Measurements from ENCODE around the gene EFCAB5.
"Not testable (repeated sequence)": the region's sequence is repeated elsewhere in the genome, so short reads cannot be mapped to it uniquely, and the experiment has no call there.

Gene EFCAB5

DNA sequence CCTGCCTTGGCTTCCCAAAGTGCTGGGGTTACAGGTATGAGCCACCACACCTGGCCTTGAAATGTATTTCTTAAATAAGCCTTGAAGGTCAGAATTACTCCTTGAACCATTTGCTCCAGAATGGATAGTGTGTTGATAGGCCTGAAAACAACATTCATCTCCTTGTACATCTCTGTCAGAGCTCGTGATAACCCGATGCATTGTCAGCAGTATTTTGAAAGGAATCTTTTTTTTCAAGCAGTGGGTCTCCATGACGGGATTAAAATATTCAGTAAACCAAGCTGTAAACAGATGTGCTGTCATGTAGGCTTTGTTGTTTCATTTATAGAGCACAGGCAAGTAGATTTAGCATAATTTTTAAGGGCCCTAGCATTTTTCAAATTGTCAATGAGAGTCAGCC lies 191.8 kb downstream of the EFCAB5 start:
- DNase-seq (ENCODE audit: low read depth): no peak
- H3K4me3 ChIP-seq (ENCODE audit: low read length): no peak overlapping the region
- TF ChIP-seq, protein P1, sequence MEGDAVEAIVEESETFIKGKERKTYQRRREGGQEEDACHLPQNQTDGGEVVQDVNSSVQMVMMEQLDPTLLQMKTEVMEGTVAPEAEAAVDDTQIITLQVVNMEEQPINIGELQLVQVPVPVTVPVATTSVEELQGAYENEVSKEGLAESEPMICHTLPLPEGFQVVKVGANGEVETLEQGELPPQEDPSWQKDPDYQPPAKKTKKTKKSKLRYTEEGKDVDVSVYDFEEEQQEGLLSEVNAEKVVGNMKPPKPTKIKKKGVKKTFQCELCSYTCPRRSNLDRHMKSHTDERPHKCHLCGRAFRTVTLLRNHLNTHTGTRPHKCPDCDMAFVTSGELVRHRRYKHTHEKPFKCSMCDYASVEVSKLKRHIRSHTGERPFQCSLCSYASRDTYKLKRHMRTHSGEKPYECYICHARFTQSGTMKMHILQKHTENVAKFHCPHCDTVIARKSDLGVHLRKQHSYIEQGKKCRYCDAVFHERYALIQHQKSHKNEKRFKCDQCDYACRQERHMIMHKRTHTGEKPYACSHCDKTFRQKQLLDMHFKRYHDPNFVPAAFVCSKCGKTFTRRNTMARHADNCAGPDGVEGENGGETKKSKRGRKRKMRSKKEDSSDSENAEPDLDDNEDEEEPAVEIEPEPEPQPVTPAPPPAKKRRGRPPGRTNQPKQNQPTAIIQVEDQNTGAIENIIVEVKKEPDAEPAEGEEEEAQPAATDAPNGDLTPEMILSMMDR (IDR thresholded peaks at IDR 0.05; ENCODE audit: insufficient read depth, low read depth, low read length, missing control alignments): no peak

DNA sequence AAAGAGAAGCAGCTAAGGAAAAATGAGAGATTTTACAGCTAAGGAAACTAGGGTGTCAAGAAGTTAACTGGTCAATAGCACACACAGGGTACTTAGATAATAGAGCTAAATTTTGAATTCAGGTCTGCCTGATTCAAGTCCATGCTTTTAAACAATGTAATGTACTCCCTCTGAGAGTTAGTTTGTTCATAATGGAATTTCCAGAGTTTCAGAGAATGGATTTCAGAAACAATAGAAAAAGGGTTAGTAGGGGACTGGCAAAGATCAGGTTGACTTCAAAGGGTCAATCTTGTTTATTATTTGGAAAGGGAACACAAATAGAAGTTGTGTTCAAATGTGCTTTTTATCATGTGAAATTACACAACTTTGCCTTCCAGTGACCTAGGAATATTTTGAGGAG lies 193.1 kb downstream of the EFCAB5 start:
- no peak overlapping the region for H3K4me3 ChIP-seq (ENCODE audit: low read length)
- TF ChIP-seq, protein P1 (IDR thresholded peaks at IDR 0.05; ENCODE audit: insufficient read depth, low read depth, low read length, missing control alignments): no peak
- DNase-seq (ENCODE audit: low read depth): no peak

DNA sequence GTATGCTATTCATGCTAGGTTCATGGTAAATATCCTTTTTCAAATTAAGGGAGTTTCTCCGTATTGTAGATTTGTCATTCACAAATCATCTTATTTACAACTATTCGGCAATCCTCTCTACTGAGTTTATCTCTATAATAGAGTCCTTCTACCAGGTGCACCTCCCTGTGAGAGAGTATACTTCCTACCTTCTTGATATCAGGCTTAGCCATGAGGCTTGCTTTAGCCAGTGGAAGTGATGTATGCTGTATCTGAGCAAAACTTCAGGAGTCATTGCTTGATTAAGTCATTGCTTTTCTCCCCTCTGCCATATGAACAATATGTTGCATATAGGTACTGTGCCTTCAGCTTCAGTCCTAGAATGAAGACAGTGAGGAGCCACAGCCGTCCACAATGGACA lies 195.7 kb downstream of the EFCAB5 start:
- no peak overlapping the region for H3K4me3 ChIP-seq (ENCODE audit: low read length)
- TF ChIP-seq, protein P1 (IDR thresholded peaks at IDR 0.05; ENCODE audit: insufficient read depth, low read depth, low read length, missing control alignments): no peak
- DNase-seq (ENCODE audit: low read depth): no peak

DNA sequence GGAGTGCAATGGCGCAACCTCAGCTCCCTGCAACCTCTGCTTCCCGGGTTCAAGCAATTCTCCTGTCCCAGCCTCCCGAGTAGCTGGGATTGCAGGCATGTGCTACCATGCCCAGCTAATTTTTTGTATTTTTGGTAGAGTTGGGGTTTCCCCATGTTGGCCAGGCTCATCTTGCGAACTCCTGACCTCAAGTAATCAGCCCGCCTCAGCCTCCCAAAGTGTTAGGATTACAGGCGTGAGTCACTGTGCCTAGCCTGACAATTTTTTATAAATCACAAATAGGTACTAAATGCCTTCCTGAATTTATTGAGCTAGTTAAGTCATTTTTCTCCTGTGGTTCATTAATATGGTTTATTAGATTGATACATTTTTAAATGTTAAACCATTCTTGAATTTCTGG lies 206.4 kb downstream of the EFCAB5 start:
- H3K4me3 ChIP-seq (ENCODE audit: low read length): not testable (repeated sequence)
- peak; percentile 48 for DNase-seq (ENCODE audit: low read depth)

DNA sequence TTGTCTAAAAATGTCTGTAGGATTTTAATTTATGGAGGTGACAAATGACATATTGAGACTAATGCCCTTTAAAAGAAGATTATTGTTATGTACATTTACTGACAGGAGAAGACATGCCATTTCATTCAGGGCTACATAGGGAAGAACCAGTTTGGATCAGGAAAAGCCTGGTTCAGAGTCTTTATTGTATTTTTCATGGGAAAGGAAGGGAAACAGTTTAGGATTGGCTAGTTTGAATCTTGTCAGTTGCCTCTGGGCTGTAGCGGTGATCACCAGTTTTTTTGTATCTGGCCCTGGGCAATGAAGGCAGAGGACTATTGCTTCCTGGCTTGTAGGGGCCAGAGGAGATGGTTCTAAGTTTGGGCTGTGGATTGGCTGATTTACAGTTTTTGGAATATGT lies 206.9 kb downstream of the EFCAB5 start:
- TF ChIP-seq, protein P1 (IDR thresholded peaks at IDR 0.05; ENCODE audit: insufficient read depth, low read depth, low read length, missing control alignments): no peak
- H3K4me3 ChIP-seq (ENCODE audit: low read length): no peak overlapping the region
- DNase-seq (ENCODE audit: low read depth): peak; percentile 23

DNA sequence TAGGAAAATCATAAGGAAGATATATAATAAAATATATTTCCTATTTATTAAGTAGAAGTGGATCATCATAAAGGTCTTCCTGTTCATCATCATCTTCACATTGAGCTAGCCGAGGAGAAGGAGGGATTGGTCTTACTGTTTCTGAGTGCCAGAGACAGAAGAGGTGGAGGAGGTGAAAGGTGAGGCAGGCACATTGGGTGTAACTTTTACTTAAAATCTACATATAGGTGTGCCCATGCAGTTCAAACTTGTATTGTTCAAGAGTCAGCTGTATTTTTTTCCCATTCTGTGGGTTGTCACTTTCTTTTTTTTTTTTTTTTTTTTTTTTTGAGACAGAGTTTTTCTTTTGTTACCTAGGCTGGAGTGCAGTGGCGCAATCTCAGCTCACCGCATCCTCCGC lies 210.0 kb downstream of the EFCAB5 start:
- DNase-seq (ENCODE audit: low read depth): no peak
- no peak overlapping the region for H3K4me3 ChIP-seq (ENCODE audit: low read length)
- TF ChIP-seq, protein P1 (IDR thresholded peaks at IDR 0.05; ENCODE audit: insufficient read depth, low read depth, low read length, missing control alignments): no peak

DNA sequence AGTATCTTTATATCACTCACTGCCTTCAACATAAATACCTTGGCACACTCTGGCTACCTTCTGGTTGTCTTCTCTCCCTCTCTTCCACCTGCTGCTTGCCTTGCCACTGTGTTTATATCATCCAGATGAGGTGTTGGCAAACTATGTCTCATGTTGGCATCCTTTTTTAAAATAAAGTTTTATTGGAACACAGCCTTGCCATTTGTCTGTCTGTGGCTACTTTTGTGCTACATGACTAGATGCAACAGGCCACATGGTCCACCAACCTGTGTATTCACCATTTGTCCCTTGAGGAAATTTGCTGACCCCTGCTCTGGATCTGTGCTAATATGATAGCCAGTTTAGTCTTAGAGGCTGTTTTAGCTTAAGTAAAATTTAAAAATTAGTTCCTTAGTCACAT lies 212.0 kb downstream of the EFCAB5 start:
- no peak overlapping the region for H3K4me3 ChIP-seq (ENCODE audit: low read length)
- DNase-seq (ENCODE audit: low read depth): no peak
- TF ChIP-seq, protein P1 (IDR thresholded peaks at IDR 0.05; ENCODE audit: insufficient read depth, low read depth, low read length, missing control alignments): no peak

DNA sequence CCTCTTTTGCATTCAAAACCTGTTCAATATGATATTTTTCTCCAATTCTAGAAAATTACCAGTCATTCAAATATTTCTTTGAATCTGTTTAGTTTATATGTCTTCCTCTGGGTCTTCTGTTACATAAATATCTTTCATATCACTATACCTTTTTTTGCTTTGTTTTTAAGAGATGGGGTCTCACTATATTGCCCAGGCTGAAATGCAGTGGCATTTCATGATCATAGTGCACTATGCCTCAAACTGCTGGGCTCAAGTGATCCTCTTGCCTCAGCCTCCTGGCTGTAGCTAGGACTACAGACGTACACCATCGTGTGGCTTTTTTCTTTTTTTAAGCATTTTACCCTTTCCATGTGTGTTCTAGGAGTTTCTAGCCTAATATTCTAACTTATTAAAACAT lies 214.0 kb downstream of the EFCAB5 start:
- DNase-seq (ENCODE audit: low read depth): no peak
- H3K4me3 ChIP-seq (ENCODE audit: low read length): no peak overlapping the region
- TF ChIP-seq, protein P1 (IDR thresholded peaks at IDR 0.05; ENCODE audit: insufficient read depth, low read depth, low read length, missing control alignments): no peak
